OCI-LY1 (cell line): ENCODE results near the gene COPB2.

Source experiments
- H2AFZ ChIP-seq: fragments of 200-600 bp; sonication (generic), shearing (Covaris generic); 2 replicates; pipeline ENCODE4 v1.6.0; 2014; ENCODE audit warnings: antibody characterized with exemption, mild to moderate bottlenecking, low read length
- H3F3A ChIP-seq: fragments of 200-600 bp; sonication (generic), shearing (Covaris generic); 2 replicates; pipeline ENCODE4 v1.6.0; 2014; ENCODE audit warnings: mild to moderate bottlenecking, antibody characterized with exemption, low read length, moderate library complexity; ENCODE audit not compliant: insufficient read depth
- H3K27ac ChIP-seq: fragments of 200-600 bp; sonication (generic); 2 replicates; pipeline ENCODE4 v1.5.1; 2014; ENCODE audit warnings: low read length, mixed run types, mild to moderate bottlenecking, low read depth; ENCODE audit not compliant: poor library complexity, severe bottlenecking
- H3K27me3 ChIP-seq: fragments of 200-600 bp; sonication (generic); 2 replicates; pipeline ENCODE4 v1.6.0; 2014; ENCODE audit warnings: antibody characterized with exemption, mild to moderate bottlenecking, low read length, moderate library complexity; ENCODE audit not compliant: insufficient read depth
- H3K36me3 ChIP-seq: fragments of 200-600 bp; sonication (generic); 2 replicates; pipeline ENCODE4 v1.6.1; 2014; ENCODE audit warnings: mild to moderate bottlenecking, antibody characterized with exemption, low read length, moderate library complexity, mixed read lengths; ENCODE audit not compliant: insufficient read depth
- H3K4me1 ChIP-seq: fragments of 200-600 bp; sonication (generic); 2 replicates; pipeline ENCODE4 v1.5.1; 2014; ENCODE audit warnings: mild to moderate bottlenecking, low read length, moderate library complexity; ENCODE audit not compliant: insufficient read depth, severe bottlenecking
- H3K4me2 ChIP-seq: fragments of 200-600 bp; sonication (generic), shearing (Covaris generic); 2 replicates; pipeline ENCODE4 v1.6.1; 2014; ENCODE audit warnings: low read length
- H3K4me3 ChIP-seq: fragments of 200-600 bp; sonication (generic); 2 replicates; pipeline ENCODE4 v1.5.1; 2014; ENCODE audit warnings: low read length, low read depth, mild to moderate bottlenecking, mixed read lengths; ENCODE audit not compliant: poor library complexity, severe bottlenecking
- H3K79me2 ChIP-seq: fragments of 200-600 bp; shearing (Covaris generic); 2 replicates; pipeline ENCODE4 v1.6.1; 2016; ENCODE audit warnings: mixed run types, low read length, mixed read lengths; ENCODE audit not compliant: insufficient read depth
- H3K9ac ChIP-seq: fragments of 200-600 bp; sonication (generic), shearing (Covaris generic); 2 replicates; pipeline ENCODE4 v1.6.1; 2014; ENCODE audit warnings: mild to moderate bottlenecking, low read length, mixed read lengths
- H3K9me2 ChIP-seq: fragments of 200-600 bp; sonication (generic), shearing (Covaris generic); 2 replicates; pipeline ENCODE4 v1.6.1; 2014; ENCODE audit warnings: low read depth, mild to moderate bottlenecking, low read length, mixed read lengths
- H3K9me3 ChIP-seq: fragments of 200-600 bp; shearing (Covaris generic); 2 replicates; pipeline ENCODE4 v1.6.1; 2014; ENCODE audit warnings: low read length, mixed read lengths
- H4K20me1 ChIP-seq: fragments of 200-600 bp; sonication (generic), shearing (Covaris generic); 2 replicates; pipeline ENCODE4 v1.6.0; 2016; ENCODE audit warnings: mild to moderate bottlenecking, low read length; ENCODE audit not compliant: insufficient read depth
- CTCF ChIP-seq: fragments of 200-600 bp; sonication (generic), shearing (Covaris generic); IDR thresholded peaks from 2 replicates; pipeline ENCODE4 v1.5.1; 2017; ENCODE audit warnings: mild to moderate bottlenecking, antibody characterized with exemption, low read length, moderate library complexity, mixed read lengths
- EZH2 ChIP-seq: fragments of 200-600 bp; sonication (generic), shearing (Covaris generic); IDR thresholded peaks from 2 replicates; pipeline ENCODE4 v1.8.0; 2017; ENCODE audit warnings: borderline replicate concordance, mixed run types, mild to moderate bottlenecking, antibody characterized with exemption, low read length, moderate library complexity, mixed read lengths

The COPB2 gene

GRCh38 chr3:139433089-139433488 lies 43.6 kb upstream of the COPB2 start:
- H3F3A ChIP-seq, result no peaks in the 10 kb centered on the region
- H3K9me2 ChIP-seq, result no peaks in the 10 kb centered on the region
- no peaks in the 10 kb centered on the region for H3K36me3 ChIP-seq
- no peaks in the 10 kb centered on the region for H4K20me1 ChIP-seq
- no peak overlapping the region for H3K4me3 ChIP-seq
- H3K79me2 ChIP-seq, result no peaks in the 10 kb centered on the region
- H3K27ac ChIP-seq, result no peak overlapping the region
- no peaks in the 10 kb centered on the region for H3K9me3 ChIP-seq
- no peak overlapping the region for H3K4me2 ChIP-seq
- TF ChIP-seq CTCF (no peak), EZH2 (no peak)
- H2AFZ ChIP-seq, result no peak overlapping the region
- H3K9ac ChIP-seq, result no peak overlapping the region
- H3K27me3 ChIP-seq, result no peaks in the 10 kb centered on the region
- no peaks in the 10 kb centered on the region for H3K4me1 ChIP-seq

DNA sequence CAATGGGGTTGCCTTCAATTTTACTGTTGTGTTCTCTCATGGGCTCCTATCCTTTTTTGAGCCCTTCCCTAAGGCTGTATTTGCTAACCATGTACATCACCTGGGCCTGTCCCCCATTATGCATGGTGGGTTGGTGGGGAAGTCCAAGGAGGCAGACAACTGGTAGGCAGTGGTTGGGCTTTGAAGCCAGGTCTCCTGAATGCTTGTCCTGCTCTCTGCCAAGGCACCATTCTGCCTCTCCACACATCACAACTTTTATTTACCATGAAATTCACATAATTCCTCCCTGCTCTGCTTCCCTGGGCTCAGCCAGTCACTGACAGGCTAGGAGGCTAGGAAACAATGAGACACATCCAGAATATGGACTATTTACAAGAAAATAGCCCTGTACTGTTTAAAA lies 41.0 kb upstream of the COPB2 start:
- no peaks in the 10 kb centered on the region for H3K79me2 ChIP-seq
- no peak overlapping the region for H3K27ac ChIP-seq
- H3K9me2 ChIP-seq, result no peaks in the 10 kb centered on the region
- no peaks in the 10 kb centered on the region for H4K20me1 ChIP-seq
- H3K4me1 ChIP-seq, result no peaks in the 10 kb centered on the region
- TF ChIP-seq CTCF (no peak), EZH2 (no peak)
- H3K36me3 ChIP-seq, result no peaks in the 10 kb centered on the region
- no peak overlapping the region for H3K4me2 ChIP-seq
- no peak overlapping the region for H3K4me3 ChIP-seq
- no peaks in the 10 kb centered on the region for H3K9me3 ChIP-seq
- H3F3A ChIP-seq, result no peaks in the 10 kb centered on the region
- H3K9ac ChIP-seq, result no peak overlapping the region
- no peak overlapping the region for H2AFZ ChIP-seq
- no peaks in the 10 kb centered on the region for H3K27me3 ChIP-seq

- H3K9ac ChIP-seq, result no peak overlapping the region
- no peak overlapping the region for H3K4me3 ChIP-seq
- no peaks in the 10 kb centered on the region for H3K9me2 ChIP-seq
- no peak overlapping the region for H2AFZ ChIP-seq
- TF ChIP-seq EZH2 (no peak), CTCF (peak; percentile 97)
- no peaks in the 10 kb centered on the region for H3K79me2 ChIP-seq
- no peaks in the 10 kb centered on the region for H3K9me3 ChIP-seq
- no peak overlapping the region for H3K4me2 ChIP-seq
- no peak overlapping the region for H3K27ac ChIP-seq
- no peaks in the 10 kb centered on the region for H3K4me1 ChIP-seq
- H4K20me1 ChIP-seq, result no peaks in the 10 kb centered on the region
- H3K27me3 ChIP-seq, result no peaks in the 10 kb centered on the region
- no peaks in the 10 kb centered on the region for H3K36me3 ChIP-seq
- no peaks in the 10 kb centered on the region for H3F3A ChIP-seq
These were observed 38.0 kb upstream of the COPB2 start for GRCh38 chr3:139427283-139428060.
